Measurements from ENCODE around the gene DIAPH3. TPM values are rescaled to one million over a fixed set of nuclear protein-coding genes. Genes with fewer than 3 reads are reported as not detected.
"Not testable (repeated sequence)": the region's sequence is repeated elsewhere in the genome, so short reads cannot be mapped to it uniquely, and the experiment has no call there.

Gene DIAPH3
- total RNA-seq = 10 to 100 TPM in 1 of 4 donors, 1 to 10 TPM in 3; 1.4 to 13.2 (median 2.6) TPM

DNA sequence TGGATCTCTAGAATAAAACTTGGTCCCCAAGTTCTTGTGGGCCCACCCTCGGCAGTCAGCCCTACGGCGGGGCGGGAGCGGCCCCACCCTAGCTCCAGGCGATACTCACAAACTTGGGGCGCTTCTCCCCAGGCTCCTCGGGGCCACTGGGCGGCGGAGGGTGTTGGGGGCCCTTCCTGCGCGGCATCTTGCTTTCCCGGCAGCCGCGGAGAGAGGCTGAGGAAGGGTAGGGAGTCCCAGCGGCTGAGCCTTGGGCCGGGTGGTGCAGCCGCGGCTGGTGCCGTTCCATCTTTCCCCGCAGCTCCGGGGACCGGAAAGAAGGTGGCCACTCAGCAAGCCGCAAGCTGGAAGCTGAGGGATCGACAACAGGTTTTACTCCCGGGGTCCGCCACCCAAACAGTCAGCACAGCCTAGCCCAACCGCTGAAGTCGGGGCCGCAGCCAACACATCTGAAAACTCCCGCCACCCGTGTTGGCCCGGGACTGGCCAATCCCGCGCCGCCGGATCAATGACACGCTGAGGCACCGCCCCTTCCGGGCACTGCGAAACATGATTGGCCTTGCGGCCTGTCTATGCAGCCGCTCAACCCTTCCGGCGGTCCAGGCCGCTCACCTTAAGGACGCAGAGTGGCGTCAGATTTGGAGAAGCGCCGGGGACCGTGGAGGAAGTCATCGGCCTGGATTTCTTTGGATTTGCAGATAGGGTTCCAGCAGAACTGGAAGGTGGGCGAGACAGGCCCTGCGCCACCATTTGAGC, at the start of gene DIAPH3:
TSS of gene DIAPH3 (minus strand) at position 451 of the 756 bp plus-strand sequence. CDS start at position 289, 162 bp downstream.
- Histone ChIP-seq H3K36me3 (no peaks in the 10 kb centered on the region), H3K27ac (peak within 1 kb of the TSS; percentile 71 to 86 (median 78)), H3K4me3 (peak within 1 kb of the TSS; percentile 50 to 89 (median 64)), H3K27me3 (no peaks in the 10 kb centered on the region), H3K9me3 (no peaks in the 10 kb centered on the region), H3K4me1 (peaks cover 0 to 23% (median 2%) of the 10 kb centered on the region in 4 donors)
- DNase-seq = peak; percentile 94 to 98 (median 98)
- TF ChIP-seq POLR2A (IDR thresholded peaks at IDR 0.05) (peak; percentile 79 to 85), CTCF (IDR thresholded peaks at IDR 0.05) (peak in 1 of 6 experiments; percentile 5)

DNA sequence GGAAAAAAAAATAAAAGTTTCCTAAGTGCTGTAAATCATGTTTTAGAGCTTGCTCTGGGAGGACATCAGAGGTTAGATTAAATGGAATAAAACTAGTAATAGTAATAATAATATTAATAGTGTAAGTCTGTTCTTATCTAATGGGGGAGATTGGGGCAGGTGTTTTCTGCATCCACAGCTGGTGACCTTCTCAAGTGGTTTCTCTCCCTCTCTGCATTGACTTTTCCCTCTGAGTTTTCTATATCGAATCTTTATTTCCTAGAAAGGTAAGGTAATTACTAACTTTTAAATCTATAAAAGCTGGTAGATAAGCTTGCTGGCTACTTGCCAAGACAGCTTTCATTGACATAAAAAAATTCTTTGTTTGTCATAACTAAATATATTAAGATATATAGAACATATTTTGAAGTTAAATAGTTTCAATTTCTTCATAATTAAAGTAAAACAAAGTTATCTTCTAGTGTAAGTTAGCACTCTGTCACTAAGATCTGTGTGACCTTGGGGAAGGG, 49.6 kb upstream of the DIAPH3 start:
- no peak overlapping the region for H3K27ac ChIP-seq
- H3K4me3 ChIP-seq = no peak overlapping the region
- H3K9me3 ChIP-seq = no peaks in the 10 kb centered on the region
- H3K27me3 ChIP-seq = no peaks in the 10 kb centered on the region
- DNase-seq = no peak
- no peak for TF ChIP-seq POLR2A (IDR thresholded peaks at IDR 0.05)
- TF ChIP-seq CTCF (IDR thresholded peaks at IDR 0.05) = no peak
- H3K36me3 ChIP-seq = no peaks in the 10 kb centered on the region
- H3K4me1 ChIP-seq = no peaks in the 10 kb centered on the region

GRCh38 chr13:60211548-60211947, 47.8 kb upstream of the DIAPH3 start:
- H3K27me3 ChIP-seq = no peaks in the 10 kb centered on the region
- no peak overlapping the region for H3K4me3 ChIP-seq
- H3K9me3 ChIP-seq = no peaks in the 10 kb centered on the region
- no peak for DNase-seq
- no peak overlapping the region for H3K27ac ChIP-seq
- H3K36me3 ChIP-seq = no peaks in the 10 kb centered on the region
- no peaks in the 10 kb centered on the region for H3K4me1 ChIP-seq
- no peak for TF ChIP-seq POLR2A (IDR thresholded peaks at IDR 0.05)
- TF ChIP-seq CTCF (IDR thresholded peaks at IDR 0.05) = no peak

DNA sequence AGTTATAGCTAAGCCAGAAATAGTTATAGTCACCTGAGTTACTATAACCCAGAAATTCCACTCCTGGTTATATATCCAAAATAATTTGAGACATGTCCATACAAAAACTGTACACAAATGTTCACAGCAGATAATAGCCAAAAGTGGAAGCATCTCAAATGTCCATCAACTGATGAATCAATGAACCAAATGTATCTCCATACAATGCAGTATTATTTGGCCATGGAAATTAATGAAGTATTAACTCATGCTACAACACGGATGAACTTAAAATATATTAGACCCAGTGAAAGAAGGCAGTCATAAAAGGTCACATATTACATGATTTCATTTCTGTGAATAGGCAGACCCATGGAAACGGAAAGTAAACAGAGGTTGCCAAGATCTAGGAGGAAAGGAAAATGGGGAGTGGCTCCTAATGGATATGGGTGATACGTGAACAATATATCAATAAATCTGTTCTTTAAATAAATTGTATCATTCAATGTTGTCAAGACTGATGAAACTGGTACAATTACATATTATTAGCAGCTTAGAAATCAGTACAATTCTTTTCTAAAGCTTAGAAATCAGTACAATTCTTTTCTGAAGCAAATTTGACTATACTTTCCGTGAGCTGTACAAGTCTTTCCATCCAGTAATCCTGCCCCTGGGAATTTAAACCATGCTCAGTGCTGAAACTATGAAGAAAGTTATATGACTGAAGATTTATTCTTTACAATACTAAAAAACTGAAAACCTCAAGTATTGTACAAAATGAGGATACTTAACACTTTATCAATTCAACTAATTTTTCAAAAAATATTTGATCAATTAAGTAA, 47.0 kb upstream of the DIAPH3 start:
- Histone ChIP-seq H3K27ac (no peak overlapping the region), H3K27me3 (no peaks in the 10 kb centered on the region), H3K4me3 (no peak overlapping the region), H3K9me3 (no peaks in the 10 kb centered on the region), H3K36me3 (no peaks in the 10 kb centered on the region), H3K4me1 (no peaks in the 10 kb centered on the region)
- DNase-seq = no peak
- TF ChIP-seq CTCF (IDR thresholded peaks at IDR 0.05) (no peak), POLR2A (IDR thresholded peaks at IDR 0.05) (no peak)

GRCh38 chr13:60205499-60205898, 41.8 kb upstream of the DIAPH3 start:
- H3K27ac ChIP-seq, H3K27me3 ChIP-seq, H3K4me1 ChIP-seq, H3K9me3 ChIP-seq, H3K4me3 ChIP-seq, H3K36me3 ChIP-seq, DNase-seq: not testable (repeated sequence)

GRCh38 chr13:60201286-60201685, 37.6 kb upstream of the DIAPH3 start:
- Histone ChIP-seq H3K27ac (no peak overlapping the region), H3K4me3 (no peak overlapping the region), H3K4me1 (no peaks in the 10 kb centered on the region), H3K9me3 (no peaks in the 10 kb centered on the region), H3K27me3 (no peaks in the 10 kb centered on the region), H3K36me3 (no peaks in the 10 kb centered on the region)
- no peak for DNase-seq
- TF ChIP-seq CTCF (IDR thresholded peaks at IDR 0.05) (no peak), POLR2A (IDR thresholded peaks at IDR 0.05) (no peak)

DNA sequence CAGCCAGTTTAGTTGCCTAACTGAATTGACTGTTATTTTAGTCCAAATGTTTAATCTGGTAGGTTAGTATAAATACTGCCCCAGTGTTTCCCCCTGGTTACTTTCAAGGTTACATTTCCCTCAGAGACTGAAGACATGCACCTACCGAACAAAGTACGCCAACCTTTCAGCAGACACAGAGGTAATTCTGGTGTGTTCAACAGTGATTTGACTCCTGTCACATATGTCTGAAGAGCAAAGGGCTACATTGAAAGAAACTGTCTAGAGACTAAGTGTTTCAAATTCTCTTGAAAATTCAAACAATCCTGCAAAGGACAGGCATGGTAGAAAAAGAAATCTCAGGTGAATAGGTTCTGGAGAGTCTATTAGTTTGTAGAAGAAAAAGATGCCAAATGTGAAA, 32.2 kb upstream of the DIAPH3 start:
- not testable (repeated sequence) for H3K27ac ChIP-seq, H3K4me3 ChIP-seq, DNase-seq, H3K27me3 ChIP-seq, H3K9me3 ChIP-seq, H3K4me1 ChIP-seq, H3K36me3 ChIP-seq
